HG02884 (cell line): ENCODE measurements around the gene BCL2L2.
A peak's percentile ranks its signal among the peaks of the same experiment; 100 is the strongest.
"Not testable (repeated sequence)": the region's sequence is repeated elsewhere in the genome, so short reads cannot be mapped to it uniquely, and the experiment has no call there.

Experiments
- ATAC-seq: cut with Tn5 transposase; IDR thresholded peaks from one replicate; pipeline ENCODE4 v1.9.1; 2021; ENCODE audit warnings: mild to moderate bottlenecking, moderate library complexity; ENCODE audit not compliant: unreplicated experiment

BCL2L2 gene, protein sequence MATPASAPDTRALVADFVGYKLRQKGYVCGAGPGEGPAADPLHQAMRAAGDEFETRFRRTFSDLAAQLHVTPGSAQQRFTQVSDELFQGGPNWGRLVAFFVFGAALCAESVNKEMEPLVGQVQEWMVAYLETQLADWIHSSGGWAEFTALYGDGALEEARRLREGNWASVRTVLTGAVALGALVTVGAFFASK

DNA sequence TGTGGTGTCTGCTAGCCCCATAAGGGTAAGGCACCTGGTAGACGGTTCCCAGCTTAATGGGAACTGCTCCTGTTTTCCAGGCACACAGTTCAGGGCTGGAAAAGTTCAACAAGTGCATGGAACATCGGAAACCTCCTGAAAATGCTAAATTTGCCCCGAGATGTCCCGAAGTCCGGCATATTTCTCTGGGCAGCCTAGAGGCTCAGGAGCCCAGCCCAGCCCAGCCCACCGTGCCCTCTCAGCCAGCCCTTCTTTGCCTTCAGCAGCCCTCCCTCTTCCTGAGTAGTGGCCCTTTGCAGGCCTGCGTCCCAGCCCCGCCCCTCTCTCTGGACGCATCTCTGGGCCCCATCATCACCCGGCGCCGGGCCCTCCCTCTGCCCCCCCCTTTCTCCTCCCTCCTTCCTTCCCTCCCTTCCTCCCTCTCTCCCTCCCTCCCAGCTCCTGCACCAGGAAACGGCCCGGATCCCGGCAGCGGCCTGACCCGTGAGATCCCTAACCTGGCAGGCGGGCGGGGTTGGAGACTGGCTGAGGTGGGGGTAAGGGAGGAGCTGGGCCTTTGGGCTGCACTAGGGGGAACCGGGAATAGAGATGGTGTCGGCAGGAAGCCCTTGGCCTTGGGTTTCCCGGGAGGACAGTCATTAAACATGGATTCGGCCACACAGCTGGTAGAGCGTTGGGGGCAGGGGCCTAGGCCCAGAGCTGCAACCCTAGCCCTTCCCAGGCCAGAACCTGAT lies at the start of gene BCL2L2:
BCL2L2 (plus strand) TSS at position 422 of the 734 bp plus-strand sequence. CDS start 935 bp downstream, outside the sequence.
- no peak for ATAC-seq

DNA sequence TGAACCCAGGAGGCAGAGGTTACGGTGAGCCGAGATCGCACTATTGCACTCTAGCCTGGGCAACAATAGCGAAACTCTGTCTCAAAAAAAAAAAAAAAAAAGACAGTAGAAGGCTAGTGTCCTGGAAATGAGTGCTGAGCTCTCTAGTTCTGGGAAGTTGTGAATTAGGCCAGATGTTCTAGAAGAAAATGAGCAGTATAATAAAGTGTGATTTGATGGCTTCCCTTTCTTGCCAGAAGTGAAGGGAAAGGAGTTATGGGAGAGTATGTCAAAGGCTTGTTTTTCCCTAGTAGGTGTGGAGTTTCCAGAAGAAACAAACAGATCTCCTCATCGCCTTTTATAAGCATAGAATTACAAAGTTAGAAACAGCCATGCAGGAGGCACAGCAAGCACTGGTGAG lies 48.4 kb upstream of the BCL2L2 start:
- ATAC-seq: no peak

DNA sequence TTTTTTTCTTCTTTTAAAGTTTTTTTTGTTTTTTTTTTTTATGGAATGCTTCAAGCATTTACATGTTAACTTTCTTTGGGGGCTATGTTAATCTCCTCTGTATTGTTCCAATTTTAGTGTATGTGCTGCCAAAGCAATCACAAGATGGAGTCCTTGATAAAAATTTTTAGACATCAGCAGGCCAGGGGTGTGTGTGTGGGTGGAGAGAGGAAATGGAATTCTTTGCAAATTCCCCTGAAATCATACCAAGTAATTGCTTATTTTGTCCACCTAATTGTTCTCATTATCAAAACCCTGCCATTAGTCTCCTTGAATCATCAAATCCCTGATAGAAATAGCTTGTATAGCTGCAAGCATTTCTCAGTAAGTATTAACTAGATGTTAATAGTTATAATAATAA lies 47.2 kb upstream of the BCL2L2 start:
- no peak for ATAC-seq

DNA sequence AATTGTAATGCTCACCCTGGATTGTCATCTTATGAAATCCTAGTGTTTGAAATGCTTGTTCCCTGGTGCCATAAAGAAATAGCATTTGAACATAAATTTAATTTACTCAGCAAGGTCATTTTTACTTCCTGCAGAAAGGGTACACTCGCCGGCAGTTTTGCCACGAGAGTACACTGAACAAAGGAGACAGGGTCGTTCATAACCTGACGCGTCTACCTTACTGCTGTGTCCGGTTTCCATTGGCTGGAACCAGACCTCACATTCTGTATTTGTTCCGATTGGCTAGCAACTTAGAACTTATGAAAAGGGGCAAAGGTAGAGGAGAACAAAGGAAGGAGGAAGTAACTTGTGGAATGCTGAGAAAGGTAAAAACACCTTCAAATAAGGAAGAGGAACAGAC lies 45.8 kb upstream of the BCL2L2 start:
- ATAC-seq: not testable (repeated sequence)

DNA sequence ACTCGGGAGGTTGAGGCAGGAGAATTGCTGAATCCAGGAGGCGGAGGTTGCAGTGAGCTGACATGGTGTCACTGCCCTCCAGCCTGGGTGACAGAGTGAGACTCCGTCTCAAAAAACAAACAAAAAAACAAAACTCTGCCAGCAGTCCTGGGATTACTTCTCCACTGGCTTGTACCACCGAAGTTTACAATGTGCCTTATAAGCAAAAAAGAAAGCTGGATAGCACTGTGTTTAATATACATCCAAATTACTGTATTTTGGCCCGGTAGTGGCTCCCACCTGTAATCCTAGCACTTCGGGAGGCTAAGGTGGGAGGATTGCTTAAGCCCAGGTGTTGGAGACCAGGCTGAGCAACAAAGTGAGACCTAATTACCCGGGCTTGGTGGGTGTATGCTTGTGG lies 37.4 kb upstream of the BCL2L2 start:
- ATAC-seq: no peak

DNA sequence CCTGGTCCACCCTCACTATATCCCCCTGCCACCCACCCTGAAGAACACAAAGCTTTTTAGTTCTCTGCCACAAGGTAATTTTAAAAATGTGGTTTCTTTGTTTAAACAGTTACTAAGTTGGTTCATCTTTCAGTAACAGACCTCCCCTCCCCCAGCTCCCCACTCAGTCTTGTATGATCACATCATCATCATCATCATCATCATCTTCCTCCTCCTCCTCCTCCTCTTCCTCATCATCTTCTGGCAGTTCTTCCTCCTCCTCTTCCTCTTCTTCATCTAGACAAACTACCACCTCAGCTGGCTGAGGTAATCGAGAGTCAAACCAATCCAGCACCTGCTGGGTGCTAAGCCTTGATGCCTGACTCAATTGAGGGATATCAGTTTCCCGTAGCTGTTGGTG lies 31.2 kb upstream of the BCL2L2 start:
- no peak for ATAC-seq

DNA sequence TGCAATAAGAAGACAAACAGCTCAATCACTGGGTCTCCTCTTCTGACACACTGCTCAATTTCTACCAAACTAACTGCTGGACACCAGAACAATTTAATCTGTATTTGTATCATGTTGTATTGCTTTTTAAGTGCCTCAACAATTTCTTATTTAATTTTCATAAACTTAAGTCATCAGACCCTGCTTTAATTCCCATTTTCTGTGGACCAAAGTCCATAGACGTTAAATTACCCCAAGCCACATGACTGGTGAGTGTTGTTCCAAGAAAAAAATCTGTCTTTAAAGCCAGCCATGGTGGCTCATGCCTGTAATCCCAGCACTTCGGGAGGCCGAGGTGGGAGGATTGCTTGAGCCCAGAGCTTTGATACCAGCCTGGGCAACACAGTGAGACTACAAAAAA lies 29.4 kb upstream of the BCL2L2 start:
- ATAC-seq: no peak

DNA sequence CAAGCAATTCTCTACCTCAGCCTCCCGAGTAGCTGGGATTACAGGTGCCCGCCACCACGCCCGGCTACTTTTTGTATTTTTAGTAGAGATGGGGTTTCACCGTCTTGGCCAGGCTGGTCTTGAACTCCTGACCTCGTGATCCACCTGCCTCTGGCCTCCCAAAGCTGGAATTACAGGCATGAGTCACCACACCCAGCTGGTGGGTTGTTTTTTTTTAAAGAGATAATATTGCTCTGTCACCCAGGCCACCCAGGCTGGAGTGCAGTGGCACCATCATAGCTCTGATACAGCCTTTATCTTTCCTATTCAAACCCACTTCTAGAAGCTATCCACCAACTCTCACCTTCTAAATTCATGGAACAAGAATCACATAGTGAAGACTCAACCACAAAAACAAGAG lies 28.7 kb upstream of the BCL2L2 start:
- ATAC-seq: not testable (repeated sequence)

DNA sequence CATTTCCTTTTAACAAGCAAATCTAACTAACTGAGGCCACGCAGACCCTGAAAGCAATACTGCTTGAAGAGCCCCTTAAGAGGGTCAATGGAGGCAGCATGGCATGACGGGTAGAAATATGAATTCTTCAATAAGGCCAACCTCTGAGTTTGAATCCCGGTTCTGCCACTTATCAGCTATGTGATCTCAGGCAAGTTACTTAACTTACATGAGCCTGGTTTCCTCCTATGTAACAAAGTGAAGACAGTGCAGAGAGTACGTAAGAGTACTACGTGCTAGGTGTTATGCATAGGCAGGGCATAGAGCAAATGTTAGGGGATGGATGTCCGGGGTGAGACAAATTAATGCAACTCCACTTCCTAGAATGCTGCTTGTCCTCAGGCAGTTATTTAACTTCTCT lies 25.4 kb upstream of the BCL2L2 start:
- no peak for ATAC-seq

DNA sequence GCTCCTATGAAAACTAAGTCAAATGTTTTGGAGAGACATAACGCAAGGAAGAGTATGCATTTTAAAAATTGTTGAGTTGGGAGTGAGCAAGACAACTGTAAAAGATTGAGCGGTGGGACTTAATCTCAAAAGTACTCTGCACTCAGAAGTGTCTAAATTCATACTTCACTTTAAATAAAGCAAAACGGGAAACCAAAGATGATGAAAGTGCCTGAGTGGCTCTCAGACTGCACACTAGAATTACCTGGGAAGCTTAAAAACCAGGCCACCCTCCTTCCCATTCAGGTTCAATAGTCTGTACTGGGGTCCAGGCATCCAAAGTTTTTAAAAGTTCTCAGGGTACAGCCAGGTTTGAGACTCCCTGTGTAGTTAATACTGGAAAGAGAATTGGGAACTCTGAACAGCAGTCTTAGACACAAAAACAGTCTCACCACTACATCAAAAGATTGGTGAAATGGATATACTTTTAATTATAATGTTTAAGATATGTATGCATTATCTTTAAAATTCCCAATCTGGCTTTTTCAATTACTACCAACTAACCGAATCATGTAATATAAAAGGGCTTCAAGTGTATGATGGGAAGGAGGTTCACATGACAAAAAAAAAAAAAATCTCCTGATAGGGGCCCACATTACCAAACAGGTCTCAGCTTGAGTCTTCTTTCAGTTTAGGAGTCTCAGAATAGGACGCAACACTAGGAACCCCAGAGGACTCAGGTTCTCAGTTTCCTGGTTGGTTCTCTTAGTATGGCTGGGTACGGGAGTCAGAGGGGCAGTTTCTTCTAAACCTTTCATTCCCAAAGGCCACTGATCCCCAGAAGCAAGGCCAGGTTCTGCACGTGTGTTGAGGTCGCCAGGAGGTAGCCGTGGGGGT lies 21.7 kb upstream of the BCL2L2 start:
- no peak for ATAC-seq

DNA sequence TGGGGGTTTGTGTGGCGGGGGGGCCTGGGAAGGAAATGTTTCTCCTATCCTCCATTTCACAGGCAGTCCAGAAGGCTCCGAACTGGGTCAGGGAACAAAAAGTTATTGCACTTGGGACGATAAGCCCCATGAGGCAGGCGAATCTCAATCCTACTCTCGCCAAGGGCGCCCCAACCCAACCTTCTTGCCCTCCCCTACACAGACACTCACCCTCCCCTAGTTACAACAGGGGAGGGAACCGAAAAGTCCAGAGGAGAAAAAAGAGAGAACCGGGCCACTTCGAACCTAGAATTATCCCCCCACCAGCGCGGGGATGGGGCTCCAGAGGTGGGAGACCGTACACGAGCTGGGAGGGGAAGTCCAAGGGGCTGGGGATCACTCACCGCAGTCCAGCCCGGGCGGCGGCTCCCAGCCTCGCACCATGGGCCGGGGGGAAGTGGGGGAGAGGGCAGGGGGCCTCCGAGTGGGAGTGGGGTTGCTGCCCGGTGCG lies 21.1 kb upstream of the BCL2L2 start:
- peak; percentile 11 for ATAC-seq

DNA sequence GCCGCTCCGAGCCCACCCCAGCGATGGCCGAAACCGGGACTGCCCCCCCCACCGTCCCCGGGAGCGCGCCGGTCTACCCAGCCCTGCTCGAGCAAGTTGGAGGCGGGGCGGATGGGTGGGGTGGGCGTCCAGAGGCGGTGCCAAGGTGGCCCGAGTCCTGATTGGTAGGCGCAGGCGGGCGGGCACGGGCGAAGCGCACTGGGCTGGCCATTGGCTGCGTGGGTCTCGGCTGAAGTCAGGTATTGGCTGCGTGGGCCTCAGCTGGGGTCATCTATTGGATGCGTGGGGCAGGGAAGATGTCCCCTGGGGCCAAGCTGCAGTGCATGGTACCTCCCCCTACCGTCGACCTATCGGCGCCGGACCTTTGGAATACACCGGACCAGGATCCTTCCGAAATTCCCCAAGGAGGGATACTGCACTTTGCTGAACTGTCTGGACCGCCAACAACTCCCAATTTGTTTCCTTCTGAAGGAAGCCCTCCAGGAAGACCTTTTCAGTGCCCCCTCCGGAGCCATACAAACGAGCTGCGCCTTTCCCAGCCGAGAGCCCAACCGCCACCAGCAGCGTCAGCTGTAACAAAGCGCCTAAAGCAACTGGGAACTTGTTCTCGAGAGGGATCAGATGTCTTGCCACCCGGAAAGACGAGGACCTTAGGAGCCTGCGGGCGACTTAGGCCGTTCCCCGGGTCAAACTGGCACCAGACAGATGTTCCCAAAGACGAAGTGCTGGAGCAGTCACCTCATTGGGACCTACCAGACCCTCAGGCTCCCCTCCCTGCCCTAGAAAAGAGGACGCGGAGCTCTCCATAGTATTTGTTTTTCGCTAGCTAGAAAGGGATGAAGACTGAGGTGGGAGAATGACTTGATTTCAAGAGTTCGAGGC lies 20.4 kb upstream of the BCL2L2 start, which contains the start of gene HOMEZ:
HOMEZ (minus strand) TSS at position 113 of the 882 bp plus-strand sequence. CDS start 180 bp downstream, outside the sequence.
- ATAC-seq: peak; percentile 94

DNA sequence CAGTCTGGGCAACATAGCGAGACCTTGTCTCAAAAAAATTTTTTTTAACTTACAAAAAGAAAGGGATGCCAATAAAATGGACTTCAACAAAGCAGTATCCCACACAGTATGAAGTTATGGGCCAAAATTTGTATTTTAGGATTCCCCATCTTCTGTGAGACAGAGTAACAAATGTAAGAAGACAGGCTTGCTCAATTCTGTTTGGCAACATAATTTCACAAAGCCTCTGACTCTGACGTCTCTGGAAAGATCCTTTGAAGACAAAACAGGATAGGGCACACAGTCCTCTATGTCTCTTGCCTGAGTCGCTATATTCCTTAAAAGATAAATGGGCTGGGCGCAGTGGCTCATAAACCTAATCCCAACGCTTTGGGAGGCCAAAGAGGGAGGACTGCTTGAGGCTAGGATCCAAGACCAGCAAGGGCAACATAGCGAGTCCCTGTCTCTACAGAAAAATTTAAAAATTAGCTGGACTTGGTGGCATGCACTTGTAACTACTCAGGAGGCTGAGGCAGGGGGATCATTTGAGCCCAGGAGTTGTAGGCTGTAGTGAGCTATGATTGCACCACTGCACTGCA lies 19.6 kb upstream of the BCL2L2 start:
- no peak for ATAC-seq

DNA sequence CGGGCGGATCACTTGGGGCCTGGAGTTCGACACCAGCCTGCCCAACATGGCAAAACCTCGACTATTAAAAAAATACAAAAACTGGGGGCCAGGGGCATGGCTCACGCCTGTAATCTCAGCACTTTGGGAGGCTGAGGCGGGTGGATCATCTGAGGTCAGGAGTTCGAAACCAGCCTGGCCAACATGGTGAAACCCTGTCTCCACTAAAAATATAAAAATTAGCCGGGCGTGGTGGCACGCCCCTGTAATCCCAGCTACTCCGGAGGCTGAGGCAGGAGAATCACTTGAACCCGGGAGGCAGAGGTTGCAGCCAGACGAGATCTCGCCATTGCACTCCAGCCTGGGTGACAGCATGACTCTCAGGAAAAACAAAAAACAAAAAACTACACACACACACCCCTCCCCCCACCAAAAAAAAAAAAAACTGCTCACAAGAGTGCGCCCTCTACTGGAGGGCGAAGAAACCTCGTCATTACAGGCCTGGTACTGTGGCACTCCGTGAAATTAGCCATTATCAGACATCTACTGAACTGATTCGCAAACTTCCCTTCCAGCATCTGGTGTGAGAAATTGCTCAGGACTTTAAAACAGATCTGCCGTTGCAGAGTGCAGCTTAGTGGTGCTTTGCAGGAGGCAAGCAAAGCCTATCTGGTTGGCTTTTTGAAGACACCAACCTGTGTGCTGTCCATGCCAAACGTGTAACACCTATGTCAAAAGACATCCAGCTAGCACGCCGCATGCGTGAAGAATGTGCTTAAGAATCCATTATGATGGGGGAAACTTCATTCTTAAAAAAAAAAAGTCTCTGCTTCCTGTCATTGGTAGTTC lies 11.7 kb upstream of the BCL2L2 start:
- no peak for ATAC-seq

DNA sequence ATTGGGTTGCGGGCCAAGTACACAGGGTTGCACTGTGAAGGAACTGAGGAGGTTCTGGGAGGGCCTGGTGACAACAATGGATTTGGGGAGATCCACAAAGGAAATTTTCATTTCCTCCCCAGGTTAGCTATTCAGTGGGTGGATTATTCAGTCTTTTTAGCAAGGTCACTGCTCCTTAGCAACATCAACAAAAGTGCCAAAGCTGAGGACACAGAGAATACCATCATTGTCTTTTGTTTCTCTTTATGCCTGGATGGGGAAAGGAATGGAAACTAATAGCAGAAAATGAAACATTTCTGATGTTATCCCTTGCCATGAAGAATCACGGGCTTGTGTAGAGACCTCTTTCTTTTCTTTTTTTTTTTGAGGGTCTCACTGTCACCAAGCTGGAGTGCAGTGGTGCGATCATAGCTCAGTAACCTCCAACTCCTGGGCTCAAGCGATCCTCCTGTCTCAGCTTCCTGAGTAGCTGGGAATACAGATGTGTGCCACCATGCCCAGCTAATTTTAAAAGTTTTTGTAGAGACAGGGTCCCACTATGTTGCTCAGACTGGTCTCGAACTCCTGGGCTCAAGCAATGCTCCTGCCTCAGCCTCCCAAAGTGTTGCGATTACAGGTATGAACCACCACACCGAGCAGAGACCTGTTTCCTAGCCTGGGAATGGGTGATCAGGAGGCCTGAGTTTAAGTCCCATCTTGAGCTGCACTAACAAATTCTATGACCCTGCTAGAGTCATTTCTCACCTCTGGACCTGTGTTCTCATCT lies 10.4 kb upstream of the BCL2L2 start:
- no peak for ATAC-seq

DNA sequence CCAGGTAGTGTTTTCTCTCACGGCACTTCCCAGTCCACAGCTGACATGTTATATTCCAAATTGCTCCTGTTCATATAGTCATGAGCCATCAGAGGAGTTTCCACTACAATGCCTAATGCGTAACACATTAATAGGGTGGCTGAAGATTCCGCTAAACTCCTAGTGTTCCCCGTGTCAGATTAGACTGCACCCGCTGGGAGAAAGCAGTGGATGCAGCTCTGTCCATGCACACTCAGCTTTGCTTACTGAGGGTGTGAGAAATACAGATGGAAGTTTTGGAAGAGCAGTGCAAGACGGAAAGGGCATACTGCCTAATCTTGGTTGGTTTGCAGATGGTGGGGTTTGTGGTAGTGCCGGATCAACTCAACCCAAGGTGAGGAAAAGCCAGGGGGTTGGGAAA lies 9.5 kb upstream of the BCL2L2 start:
- no peak for ATAC-seq

DNA sequence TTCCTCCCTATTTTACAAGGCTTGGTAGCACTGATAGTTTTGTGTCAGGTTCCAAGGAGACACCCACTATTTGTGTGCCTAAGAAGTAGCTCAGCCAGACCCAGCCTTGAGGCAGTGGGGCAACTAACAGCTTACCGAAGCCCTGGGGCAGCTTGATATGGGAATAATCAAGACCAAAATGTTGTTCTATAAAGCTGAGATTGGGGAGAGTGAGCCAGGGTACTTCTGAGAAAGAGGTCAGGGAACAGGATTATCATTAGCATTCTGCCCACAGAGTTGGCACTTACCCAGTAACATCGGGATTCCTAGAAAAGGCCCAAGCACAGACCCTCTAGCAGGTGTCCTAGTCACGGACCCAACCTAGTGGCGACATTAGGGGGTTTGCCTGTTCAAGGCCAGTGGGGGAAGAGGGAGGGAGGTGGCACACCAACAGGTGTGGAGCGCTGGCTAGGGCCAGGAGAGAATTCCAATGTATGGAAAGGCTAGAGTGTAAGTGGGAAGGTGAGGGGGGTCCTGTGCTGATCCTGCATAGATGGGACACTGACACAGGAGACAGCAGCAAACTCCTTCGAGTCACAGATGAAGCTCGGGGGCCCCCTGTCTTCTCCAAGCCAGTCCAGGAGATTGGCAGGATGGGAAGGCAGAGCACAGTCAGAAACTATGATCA lies 8.9 kb upstream of the BCL2L2 start:
- no peak for ATAC-seq
